A549 (cell line): ENCODE results near the gene PTPRN2. TPM values are rescaled to one million over a fixed set of nuclear protein-coding genes. Genes with fewer than 3 reads are reported as not detected.

Source experiments
- ATAC-seq, 2 experiments: fragments of 200-7000 bp in 1 of 2; fragments of >200 bp in 1 of 2; cut with Nextera tagmentation in 1 of 2; cut with Tn5 transposase in 1 of 2; 3 replicates each; pipeline versions ENCODE4 v1.8.0 to v1.9.1; 2018 to 2020; ENCODE audit warnings: mild to moderate bottlenecking in 1 of 2, moderate library complexity in 1 of 2
- CTCF ChIA-PET: fragments of 300-600 bp; sonication (Branson Sonifier 250); formaldehyde crosslinking; extraction: SDS; loops from one replicate; lab custom pipeline; 2021; ENCODE audit warnings: antibody characterized with exemption, inconsistent platforms; lab: Yijun Ruan, JAX
- POLR2A ChIA-PET: fragments of 350-600 bp; formaldehyde crosslinking; extraction: SDS; loops from one replicate; lab custom pipeline; 2021; ENCODE audit warnings: antibody characterized with exemption, inconsistent platforms; lab: Yijun Ruan, JAX
- DNase-seq, 2 experiments: peaks; one replicate each; pipeline versions ENCODE4 v3.0.0 to v3.0.0-alpha.2; 2011 to 2016; ENCODE audit warnings: low read depth in 1 of 2, low spot score in 1 of 2
- FAIRE-seq: peaks from 2 replicates; lab custom pipeline; 2011; peaks lifted over from hg19 to GRCh38; lab: Jason Lieb, UNC
- H3K27ac ChIP-seq, 2 experiments: fragments of >200 bp; sonication (Bioruptor Twin); formaldehyde crosslinking; 3 replicates each; pipeline ENCODE4 v1.5.1; 2016 to 2017
- H3K4me1 ChIP-seq: fragments of >200 bp; sonication (Bioruptor Twin); formaldehyde crosslinking; 3 replicates; pipeline ENCODE4 v1.6.1; 2016
- H3K4me2 ChIP-seq: fragments of >200 bp; sonication (Bioruptor Twin); formaldehyde crosslinking; 3 replicates; pipeline ENCODE4 v1.6.1; 2016
- H3K4me3 ChIP-seq: fragments of >200 bp; sonication (Bioruptor Twin); formaldehyde crosslinking; 3 replicates; pipeline ENCODE4 v1.5.1; 2016
- H3K9me3 ChIP-seq: fragments of >200 bp; sonication (Bioruptor Twin); formaldehyde crosslinking; 3 replicates; pipeline ENCODE4 v1.6.1; 2016
- CBX2 ChIP-seq: fragments of 200-600 bp; sonication (generic); IDR thresholded peaks from 2 replicates; pipeline ENCODE4 v1.6.1; 2016; ENCODE audit warnings: low read depth, mild to moderate bottlenecking, borderline replicate concordance
- CHD4 ChIP-seq: fragments of 200-600 bp; sonication (generic); IDR thresholded peaks from 2 replicates; pipeline ENCODE4 v1.6.1; 2016; ENCODE audit warnings: antibody characterized with exemption, mild to moderate bottlenecking, borderline replicate concordance
- CTCF ChIP-seq: fragments of >200 bp; sonication (Bioruptor Twin); formaldehyde crosslinking; IDR thresholded peaks from 3 replicates; pipeline ENCODE4 v1.5.1; 2016
- EP300 ChIP-seq, 2 experiments: fragments of >200 bp; sonication (Bioruptor Twin); formaldehyde crosslinking; IDR thresholded peaks; 2 replicates in 1 of 2; 3 replicates in 1 of 2; pipeline ENCODE4 v1.6.1; 2016 to 2017
- FOSB ChIP-seq: fragments of 250-450 bp; sonication (Bioruptor Pico); IDR thresholded peaks from 2 replicates; pipeline ENCODE4 v1.5.0; 2020; ENCODE audit warnings: mild to moderate bottlenecking, moderate library complexity
- HEYL ChIP-seq: fragments of 250-450 bp; sonication (Bioruptor Pico); IDR thresholded peaks from 2 replicates; pipeline ENCODE4 v1.8.0; 2021; ENCODE audit warnings: mild to moderate bottlenecking, moderate library complexity
- HOXA7 ChIP-seq: fragments of 250-450 bp; sonication (Bioruptor Pico); IDR thresholded peaks from 2 replicates; pipeline ENCODE4 v1.5.0; 2020; ENCODE audit warnings: mild to moderate bottlenecking, moderate library complexity
- HOXB13 ChIP-seq: fragments of 250-450 bp; sonication (Bioruptor Pico); IDR thresholded peaks from 2 replicates; pipeline ENCODE4 v1.5.0; 2020; ENCODE audit warnings: low read depth, mild to moderate bottlenecking, moderate library complexity
- JUNB ChIP-seq: fragments of >200 bp; sonication (Bioruptor Twin); formaldehyde crosslinking; IDR thresholded peaks from 2 replicates; pipeline ENCODE4 v1.6.1; 2016
- KDM1A ChIP-seq: fragments of 200-600 bp; sonication (generic); IDR thresholded peaks from 2 replicates; pipeline ENCODE4 v1.6.1; 2016; ENCODE audit warnings: low read depth, mild to moderate bottlenecking
- KDM5A ChIP-seq: fragments of 200-600 bp; sonication (generic); IDR thresholded peaks from 2 replicates; pipeline ENCODE4 v1.6.1; 2016; ENCODE audit warnings: antibody characterized with exemption, mild to moderate bottlenecking
- MAZ ChIP-seq: fragments of 150-350 bp; IDR thresholded peaks from 2 replicates; pipeline ENCODE4 v1.6.1; 2014; ENCODE audit warnings: antibody characterized with exemption, low read depth, low read length, borderline replicate concordance
- PHF8 ChIP-seq: fragments of 200-600 bp; sonication (generic); IDR thresholded peaks from 2 replicates; pipeline ENCODE4 v1.6.1; 2016; ENCODE audit warnings: low read depth, mild to moderate bottlenecking, antibody characterized with exemption, moderate library complexity, borderline replicate concordance
- POLR2A ChIP-seq: IDR thresholded peaks from 2 replicates; pipeline ENCODE4 v1.6.1; 2012; ENCODE audit warnings: mild to moderate bottlenecking, low read length
- RAD21 ChIP-seq, 2 experiments: fragments of >200 bp in 1 of 2; sonication (Bioruptor Twin) in 1 of 2; formaldehyde crosslinking in 1 of 2; IDR thresholded peaks in 1 of 2; conservative IDR thresholded peaks in 1 of 2; 2 replicates in 1 of 2; 3 replicates in 1 of 2; pipeline ENCODE4 v1.6.1; 2012 to 2018; ENCODE audit warnings: inconsistent platforms in 1 of 2
- RCOR1 ChIP-seq: fragments of 150-350 bp; IDR thresholded peaks from 2 replicates; pipeline ENCODE4 v1.6.1; 2014; ENCODE audit warnings: antibody characterized with exemption, low read length, low read depth
- TP53 ChIP-seq: fragments of 250-450 bp; sonication (Bioruptor Pico); IDR thresholded peaks from 2 replicates; pipeline ENCODE4 v1.5.0; 2021; ENCODE audit warnings: mild to moderate bottlenecking, moderate library complexity
- WGBS: methylation state at CpG from one replicate; pipeline ENCODE4 v1.1.6; 2017; ENCODE audit errors: missing lambda C conversion rate; 5-methylcytosine and 5-hydroxymethylcytosine counted together
- polyA plus RNA-seq, 4 experiments: library from polyadenylated mRNA; depleted of rRNA in 3 of 4; stranded (reverse); fragments of >200 nt; fragmentation: RNase III in 1 of 4; extraction: RNeasy Plus Mini Kit Qiagen cat#74134 plus additional on column Dnase treatment in 1 of 4; gene quantifications; 2 replicates in 3 of 4; 3 replicates in 1 of 4; pipeline ENCODE4 v1.2.3, GENCODE V29; 2011 to 2017
- TF ChIP-seq, protein P1 (sequence below): IDR thresholded peaks from 2 replicates; pipeline ENCODE4 v1.6.1; 2012
- TF ChIP-seq, protein P2 (sequence below): fragments of 250-450 bp; sonication (Bioruptor Pico); IDR thresholded peaks from 2 replicates; pipeline ENCODE4 v1.5.0; 2020; ENCODE audit warnings: low read depth, mild to moderate bottlenecking, moderate library complexity
- TF ChIP-seq, protein P3 (sequence below): fragments of >200 bp; sonication (Bioruptor Twin); formaldehyde crosslinking; IDR thresholded peaks from 3 replicates; pipeline ENCODE4 v1.6.1; 2016
- TF ChIP-seq, protein P4 (sequence below): fragments of 250-450 bp; sonication (Bioruptor Pico); IDR thresholded peaks from 2 replicates; pipeline ENCODE4 v1.5.0; 2021; ENCODE audit warnings: mild to moderate bottlenecking, moderate library complexity, borderline replicate concordance

Gene PTPRN2
- polyA plus RNA-seq, 2 of the 4 experiments (the other 2 are of a cell fraction) = 0.41 to 1.2 TPM

DNA sequence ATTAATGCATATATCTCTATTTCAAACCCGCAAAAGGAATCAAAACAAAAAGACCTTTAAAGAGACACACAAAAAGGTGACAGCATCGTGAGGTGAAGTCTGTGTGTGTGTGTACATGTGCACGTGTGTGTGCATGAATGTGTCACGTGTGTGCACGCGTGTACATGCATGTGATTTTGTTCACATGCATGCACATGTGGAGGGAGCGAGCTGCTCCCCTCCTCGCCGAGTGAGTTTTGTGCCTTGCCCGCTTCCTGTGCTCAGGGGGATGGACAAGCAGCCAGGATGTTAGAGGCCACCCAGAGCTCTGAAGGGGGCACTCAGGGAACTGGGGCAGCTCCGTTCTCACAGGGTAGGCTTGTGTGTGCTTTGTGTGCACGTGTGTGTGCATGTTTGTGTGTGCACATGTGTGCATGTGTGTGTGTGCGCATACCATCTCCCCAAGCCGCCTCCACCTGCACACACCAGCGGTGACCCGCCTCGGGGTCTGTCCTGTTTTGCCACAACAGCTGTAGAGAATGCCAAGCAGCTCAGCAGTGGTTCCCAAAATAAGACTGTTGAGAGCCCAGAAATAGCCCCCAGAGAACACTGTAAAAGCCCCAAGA, 191.2 kb downstream of the PTPRN2 start:
- no peak for TF ChIP-seq PHF8
- TF ChIP-seq, all 56 proteins: peak for 0
- H3K4me1 ChIP-seq = peaks cover 16% of the 10 kb centered on the region
- peak overlapping the region; percentile 14 to 42; a peak in 2 of 6 replicates for H3K27ac ChIP-seq
- WGBS = 79% methylated on average over 17 of the region's 17 CpGs
- peak in 1 of 2 experiments; percentile 19; a peak in 3 of 6 replicates for ATAC-seq
- POLR2A ChIA-PET = interaction anchor here (1.2 kb wide), 1 partner anchor 36 kb away, joined by 3 read pairs; no protein-coding TSS in a partner anchor
- H3K9me3 ChIP-seq = peaks cover 7% of the 10 kb centered on the region; the same call in 1 of the 3 replicates
- peak in 1 of 2 experiments; percentile 18 for DNase-seq
- H3K4me2 ChIP-seq = peak overlapping the region; percentile 36; the same call in 2 of the 3 replicates
- no peak for FAIRE-seq
- H3K4me3 ChIP-seq = no peak overlapping the region
- CTCF ChIA-PET = interaction anchor here (0.6 to 3.8 kb wide), 4 partner anchors 14 to 964 kb away, joined by 3 to 16 read pairs (median 4); no protein-coding TSS in a partner anchor

- DNase-seq (peak; percentile 12 to 48), ATAC-seq (peak; percentile 49 to 72), FAIRE-seq (no peak)
- Histone ChIP-seq H3K4me2 (no peak overlapping the region), H3K27ac (peak overlapping the region in 1 of 2 experiments; percentile 57; a peak in 1 of 6 replicates), H3K9me3 (peaks cover 7% of the 10 kb centered on the region; the same call in 1 of the 3 replicates), H3K4me3 (no peak overlapping the region), H3K4me1 (peaks cover 16% of the 10 kb centered on the region)
- CTCF ChIA-PET = interaction anchor here (3.8 kb wide), 1 partner anchor 14 kb away, joined by 16 read pairs; no protein-coding TSS in a partner anchor
- POLR2A ChIA-PET = interaction anchor here (1.2 kb wide), 1 partner anchor 37 kb away, joined by 3 read pairs; no protein-coding TSS in a partner anchor
- 63% methylated on average over 19 of the region's 28 CpGs for WGBS
- TF ChIP-seq CHD4 (no peak), HEYL (CRISPR knock-in tag) (no peak), RAD21 (conservative IDR thresholded peaks at IDR 0.05 in 1 of 2, IDR thresholded peaks at IDR 0.05 in 1 of 2) (peak in 1 of 2 experiments; percentile 30; a peak in 2 of 5 replicates), RCOR1 (no peak), HOXB13 (CRISPR knock-in tag) (no peak)
- TF ChIP-seq, protein P1, sequence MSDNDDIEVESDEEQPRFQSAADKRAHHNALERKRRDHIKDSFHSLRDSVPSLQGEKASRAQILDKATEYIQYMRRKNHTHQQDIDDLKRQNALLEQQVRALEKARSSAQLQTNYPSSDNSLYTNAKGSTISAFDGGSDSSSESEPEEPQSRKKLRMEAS = peak; percentile 27; the same call in 1 of the 2 replicates
- TF ChIP-seq, all 56 proteins: peak for 2
These were observed 191.8 kb downstream of the PTPRN2 start for GRCh38 chr7:158395780-158396278.

DNA sequence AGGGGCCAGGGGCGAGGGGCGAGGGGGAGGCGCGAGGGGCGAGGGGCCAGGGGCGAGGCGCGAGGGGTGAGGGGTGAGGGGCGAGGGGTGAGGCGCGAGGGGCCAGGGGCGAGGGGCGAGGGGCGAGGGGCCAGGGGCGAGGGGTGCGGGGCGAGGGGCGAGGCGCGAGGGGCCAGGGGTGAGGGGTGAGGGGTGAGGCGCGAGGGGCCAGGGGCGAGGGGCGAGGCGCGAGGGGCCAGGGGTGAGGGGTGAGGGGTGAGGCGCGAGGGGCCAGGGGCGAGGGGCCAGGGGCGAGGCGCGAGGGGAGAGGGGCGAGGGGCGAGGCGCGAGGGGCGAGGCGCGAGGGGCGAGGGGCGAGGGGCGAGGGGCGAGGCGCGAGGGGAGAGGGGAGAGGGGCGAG, 192.3 kb downstream of the PTPRN2 start:
- Histone ChIP-seq H3K4me3 (0 out of 3 replicates have a peak overlapping the region, but pooled peaks have one; percentile 21), H3K4me1 (peaks cover 16% of the 10 kb centered on the region), H3K4me2 (peak overlapping the region; percentile 58), H3K9me3 (peaks cover 7% of the 10 kb centered on the region; the same call in 1 of the 3 replicates), H3K27ac (peak overlapping the region; percentile 29 to 80; a peak in 4 of 6 replicates)
- ChIA-PET CTCF (interaction anchor here (3.8 kb wide), 1 partner anchor 15 kb away, joined by 16 read pairs; no protein-coding TSS in a partner anchor), POLR2A (interaction anchor here (1.2 kb wide), 1 partner anchor 38 kb away, joined by 3 read pairs; no protein-coding TSS in a partner anchor)
- ATAC-seq (peak in 1 of 2 experiments; percentile 36; a peak in 1 of 6 replicates), FAIRE-seq (no peak), DNase-seq (no peak)
- WGBS = no CpG with 5 or more reads among the region's 46 CpGs
- no peak for TF ChIP-seq EP300 (IDR thresholded peaks at IDR 0.05)
- no peak for TF ChIP-seq KDM1A
- TF ChIP-seq FOSB = no peak
- no peak for TF ChIP-seq KDM5A
- TF ChIP-seq, protein P2, sequence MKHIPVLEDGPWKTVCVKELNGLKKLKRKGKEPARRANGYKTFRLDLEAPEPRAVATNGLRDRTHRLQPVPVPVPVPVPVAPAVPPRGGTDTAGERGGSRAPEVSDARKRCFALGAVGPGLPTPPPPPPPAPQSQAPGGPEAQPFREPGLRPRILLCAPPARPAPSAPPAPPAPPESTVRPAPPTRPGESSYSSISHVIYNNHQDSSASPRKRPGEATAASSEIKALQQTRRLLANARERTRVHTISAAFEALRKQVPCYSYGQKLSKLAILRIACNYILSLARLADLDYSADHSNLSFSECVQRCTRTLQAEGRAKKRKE (CRISPR knock-in tag) = no peak
- TF ChIP-seq JUNB = no peak
- no peak for TF ChIP-seq CTCF
- TF ChIP-seq MAZ = no peak
- TF ChIP-seq TP53 = no peak
- TF ChIP-seq HOXA7 (CRISPR knock-in tag) = no peak
- TF ChIP-seq, protein P3, sequence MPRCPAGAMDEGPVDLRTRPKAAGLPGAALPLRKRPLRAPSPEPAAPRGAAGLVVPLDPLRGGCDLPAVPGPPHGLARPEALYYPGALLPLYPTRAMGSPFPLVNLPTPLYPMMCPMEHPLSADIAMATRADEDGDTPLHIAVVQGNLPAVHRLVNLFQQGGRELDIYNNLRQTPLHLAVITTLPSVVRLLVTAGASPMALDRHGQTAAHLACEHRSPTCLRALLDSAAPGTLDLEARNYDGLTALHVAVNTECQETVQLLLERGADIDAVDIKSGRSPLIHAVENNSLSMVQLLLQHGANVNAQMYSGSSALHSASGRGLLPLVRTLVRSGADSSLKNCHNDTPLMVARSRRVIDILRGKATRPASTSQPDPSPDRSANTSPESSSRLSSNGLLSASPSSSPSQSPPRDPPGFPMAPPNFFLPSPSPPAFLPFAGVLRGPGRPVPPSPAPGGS = no peak
- no peak for TF ChIP-seq POLR2A
- TF ChIP-seq CBX2 = no peak
- TF ChIP-seq, protein P4, sequence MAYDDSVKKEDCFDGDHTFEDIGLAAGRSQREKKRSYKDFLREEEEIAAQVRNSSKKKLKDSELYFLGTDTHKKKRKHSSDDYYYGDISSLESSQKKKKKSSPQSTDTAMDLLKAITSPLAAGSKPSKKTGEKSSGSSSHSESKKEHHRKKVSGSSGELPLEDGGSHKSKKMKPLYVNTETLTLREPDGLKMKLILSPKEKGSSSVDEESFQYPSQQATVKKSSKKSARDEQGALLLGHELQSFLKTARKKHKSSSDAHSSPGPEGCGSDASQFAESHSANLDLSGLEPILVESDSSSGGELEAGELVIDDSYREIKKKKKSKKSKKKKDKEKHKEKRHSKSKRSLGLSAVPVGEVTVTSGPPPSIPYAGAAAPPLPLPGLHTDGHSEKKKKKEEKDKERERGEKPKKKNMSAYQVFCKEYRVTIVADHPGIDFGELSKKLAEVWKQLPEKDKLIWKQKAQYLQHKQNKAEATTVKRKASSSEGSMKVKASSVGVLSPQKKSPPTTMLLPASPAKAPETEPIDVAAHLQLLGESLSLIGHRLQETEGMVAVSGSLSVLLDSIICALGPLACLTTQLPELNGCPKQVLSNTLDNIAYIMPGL (CRISPR knock-in tag) = no peak
